Activated naive CD4-positive, alpha-beta T cell treated with anti-CD3 and anti-CD28 coated beads, Interleukin-2, amount 50 U/mL, for 72 hours (primary cell): Measurements from ENCODE around the gene KCNQ1. TPM values are rescaled to one million over a fixed set of nuclear protein-coding genes. Genes with fewer than 3 reads are reported as not detected.

Experiments used
- ATAC-seq, 2 donors: fragments of 150-1000 bp; cut with Tn5 transposase; 2 replicates each; pipeline ENCODE4 v1.10.0; 2021; ENCODE audit warnings: mild to moderate bottlenecking in 2 of 2, moderate library complexity in 2 of 2
- DNase-seq, 2 donors: peaks; one replicate each; pipeline ENCODE4 v3.0.0; 2021 to 2022; ENCODE audit warnings: low spot score in 2 of 2
- H3K27ac Mint-ChIP-seq, 2 donors: one replicate each; pipeline ENCODE4 v1.8.0; 2022; ENCODE audit warnings: mild to moderate bottlenecking in 2 of 2, mixed read lengths in 2 of 2
- H3K36me3 Mint-ChIP-seq, 2 donors: one replicate each; pipeline ENCODE4 v1.8.0; 2022; ENCODE audit warnings: mixed read lengths in 2 of 2
- H3K9me3 Mint-ChIP-seq, 2 donors: one replicate each; pipeline ENCODE4 v1.8.0; 2022; ENCODE audit warnings: mixed read lengths in 2 of 2
- total RNA-seq, 2 donors: library from RNA; stranded (reverse); gene quantifications; one replicate each; pipeline ENCODE4 v1.2.3, GENCODE V29; 2022

KCNQ1 gene
- total RNA-seq, 2 donors from 2014 or later: 12.2 to 19.3 TPM

DNA sequence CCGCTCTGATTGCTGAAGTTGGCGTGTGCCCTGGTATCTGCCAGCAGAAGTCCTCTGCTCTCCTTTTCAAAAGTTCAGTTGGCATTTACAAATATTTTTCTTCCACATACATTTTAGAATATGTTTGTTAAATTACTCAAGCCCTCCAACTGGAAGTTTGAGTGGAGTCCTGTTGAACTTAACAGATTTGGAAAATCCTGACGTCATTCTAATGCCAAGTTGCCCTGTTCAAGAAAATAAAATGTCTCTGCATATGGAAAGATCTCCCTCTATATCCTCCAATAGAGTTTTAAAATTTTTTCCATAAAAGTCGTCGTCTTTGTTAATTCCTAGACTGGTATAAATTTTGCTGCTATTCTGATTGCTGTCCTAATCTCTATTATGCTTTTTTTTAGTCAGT is 251.6 kb downstream of the KCNQ1 start:
- ATAC-seq (no peak), DNase-seq (no peak)
- Mint-ChIP-seq H3K36me3 (peaks cover 11 to 12% of the 10 kb centered on the region in 2 donors), H3K9me3 (no peaks in the 10 kb centered on the region), H3K27ac (no peak overlapping the region)

- H3K27ac Mint-ChIP-seq: no peak overlapping the region
- DNase-seq: no peak
- no peaks in the 10 kb centered on the region for H3K9me3 Mint-ChIP-seq
- ATAC-seq: no peak
- H3K36me3 Mint-ChIP-seq: peaks cover 11 to 12% of the 10 kb centered on the region in 2 donors
Measured at GRCh38 chr11:2697866-2698265, 253.1 kb downstream of the KCNQ1 start.

DNA sequence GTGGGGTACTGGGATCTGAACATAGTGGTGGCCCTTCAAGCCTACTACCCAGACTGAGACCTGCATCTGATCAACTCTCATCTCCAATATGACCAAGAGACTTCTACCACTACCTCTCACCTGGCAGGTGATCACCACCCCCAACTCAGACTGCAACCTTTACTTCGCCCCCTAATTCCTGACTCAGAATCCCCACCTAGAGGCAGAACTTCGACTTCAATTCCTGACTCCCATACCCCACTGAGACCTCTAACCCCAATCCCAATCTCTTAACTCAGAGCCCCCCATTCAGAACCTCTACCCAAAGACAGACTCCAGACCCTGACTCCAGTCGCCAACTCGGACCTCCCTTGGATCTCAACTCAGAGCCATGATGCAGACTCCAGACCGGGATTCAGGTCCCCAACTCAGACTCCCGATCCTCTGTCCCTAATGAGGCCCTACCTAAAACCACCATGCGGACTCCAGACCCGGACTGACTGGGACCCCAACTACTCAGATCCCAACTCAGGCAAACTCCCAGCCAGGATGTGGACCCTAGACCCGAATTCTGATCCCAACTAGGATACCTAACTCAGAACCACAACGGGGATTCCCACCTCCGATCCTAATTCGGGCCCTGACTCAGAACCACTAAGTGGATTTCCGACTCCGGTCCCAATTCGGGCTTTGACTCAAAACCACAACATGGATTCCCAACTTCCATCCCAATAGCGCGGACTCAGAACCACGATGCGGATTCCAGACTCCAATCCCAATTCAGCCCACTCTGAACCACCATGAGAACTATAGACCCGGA is 253.8 kb downstream of the KCNQ1 start:
- Mint-ChIP-seq H3K36me3 (peaks cover 11 to 12% of the 10 kb centered on the region in 2 donors), H3K27ac (peak overlapping the region; percentile 32 to 67), H3K9me3 (no peaks in the 10 kb centered on the region)
- peak in 1 of 2 donors; percentile 18 for DNase-seq
- ATAC-seq: no peak

DNA sequence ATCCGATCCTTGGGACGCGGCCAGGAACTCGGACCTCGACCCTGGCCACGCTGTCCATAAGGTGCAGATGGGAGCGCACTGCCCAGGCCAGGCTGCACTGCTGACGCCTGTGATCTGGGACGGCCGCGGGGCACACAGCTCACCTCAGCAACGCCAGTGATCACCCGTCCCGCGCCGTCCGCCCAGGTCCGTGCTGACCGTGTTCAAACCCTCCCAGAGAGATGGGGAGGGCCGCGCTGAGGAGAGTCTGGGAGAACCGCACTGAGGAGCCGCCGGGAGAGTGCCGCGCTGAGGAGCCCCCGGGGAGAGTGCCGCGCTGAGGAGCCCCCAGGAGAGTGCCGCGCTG is 254.3 kb downstream of the KCNQ1 start:
- no peaks in the 10 kb centered on the region for H3K9me3 Mint-ChIP-seq
- ATAC-seq (peak in 1 of 2 donors; percentile 3), DNase-seq (peak; percentile 24 to 52)
- H3K36me3 Mint-ChIP-seq: peaks cover 11 to 12% of the 10 kb centered on the region in 2 donors
- peak overlapping the region; percentile 32 to 67 for H3K27ac Mint-ChIP-seq

GRCh38 chr11:2699531-2700414 is 255.0 kb downstream of the KCNQ1 start, which contains the start of gene KCNQ1OT1:
Gene KCNQ1OT1 (minus strand): TSS chr11:2699994.
- DNase-seq (peak; percentile 81 to 91), ATAC-seq (peak; percentile 95 to 98)
- Mint-ChIP-seq H3K36me3 (peaks cover 11 to 12% of the 10 kb centered on the region in 2 donors), H3K9me3 (no peaks in the 10 kb centered on the region), H3K27ac (peak within 1 kb of the TSS; percentile 32 to 67)

DNA sequence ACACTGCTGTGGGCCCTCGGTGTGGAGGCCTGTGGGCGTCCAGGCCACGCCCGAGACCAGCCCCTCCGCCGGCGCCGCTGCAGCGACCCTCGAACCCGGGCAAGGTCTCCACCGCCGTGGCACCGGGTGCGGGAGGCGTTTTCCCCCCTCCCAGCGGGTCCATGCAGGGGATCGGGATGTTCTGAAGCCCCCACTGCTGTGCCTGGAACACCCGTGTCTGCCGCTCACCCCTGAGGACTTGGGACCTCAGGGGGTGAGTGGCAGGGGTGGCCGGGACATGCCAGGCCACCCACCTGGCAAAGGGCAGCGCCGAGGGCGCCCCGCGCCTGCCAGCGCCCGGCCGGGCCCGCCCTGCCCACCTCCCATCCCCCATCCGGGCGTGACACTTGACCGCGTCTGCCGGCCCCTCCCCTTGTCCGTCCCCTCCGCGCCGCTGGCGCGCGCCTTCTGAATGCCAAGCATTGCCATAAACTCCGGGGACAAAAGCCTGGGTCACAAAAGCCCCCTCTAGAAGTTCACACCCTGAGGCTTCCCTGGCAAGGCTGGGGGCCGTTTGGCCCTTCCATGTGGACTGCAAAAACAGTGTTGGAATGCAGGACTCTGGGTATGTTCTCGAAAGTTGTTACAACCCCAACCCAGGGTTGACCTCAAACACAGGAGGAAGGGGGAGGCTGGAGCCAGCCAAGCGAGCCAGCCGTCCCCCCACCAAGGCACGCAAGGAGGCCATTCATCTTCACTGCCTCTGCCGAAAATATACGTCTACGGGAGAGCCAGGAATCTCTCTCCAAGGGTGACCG is 255.8 kb downstream of the KCNQ1 start:
- H3K9me3 Mint-ChIP-seq: no peaks in the 10 kb centered on the region
- DNase-seq: peak; percentile 36 to 53
- ATAC-seq: peak; percentile 18 to 23
- H3K36me3 Mint-ChIP-seq: peaks cover 12% of the 10 kb centered on the region in 2 donors
- peak overlapping the region in 1 of 2 donors; percentile 66 for H3K27ac Mint-ChIP-seq

DNA sequence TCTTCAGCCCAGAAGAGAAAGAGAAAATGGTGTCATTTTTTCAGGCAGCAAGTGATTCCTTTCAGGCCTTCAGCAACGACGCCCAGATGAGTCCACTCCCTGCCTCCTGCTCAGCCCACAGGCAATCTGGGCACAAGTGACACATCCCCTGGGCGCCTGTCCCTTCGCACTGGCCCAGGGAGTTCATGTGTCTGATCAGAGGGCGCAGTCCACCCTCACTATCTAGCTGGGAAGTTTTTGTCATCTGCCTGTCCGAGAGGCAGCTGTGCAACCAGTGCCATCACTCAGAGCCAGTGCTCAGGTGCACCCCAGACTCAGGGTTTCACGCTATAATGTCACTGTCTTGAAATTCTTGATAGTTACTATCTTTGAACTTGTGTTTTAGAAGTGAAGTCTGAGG is 256.4 kb downstream of the KCNQ1 start:
- Mint-ChIP-seq H3K27ac (peak overlapping the region in 1 of 2 donors; percentile 66), H3K36me3 (peaks cover 12 to 16% of the 10 kb centered on the region in 2 donors), H3K9me3 (no peaks in the 10 kb centered on the region)
- DNase-seq (peak in 1 of 2 donors; percentile 49), ATAC-seq (no peak)

GRCh38 chr11:2701898-2702434 is 257.2 kb downstream of the KCNQ1 start:
- peaks cover 12 to 16% of the 10 kb centered on the region in 2 donors for H3K36me3 Mint-ChIP-seq
- no peaks in the 10 kb centered on the region for H3K9me3 Mint-ChIP-seq
- ATAC-seq (no peak), DNase-seq (no peak)
- H3K27ac Mint-ChIP-seq: no peak overlapping the region

DNA sequence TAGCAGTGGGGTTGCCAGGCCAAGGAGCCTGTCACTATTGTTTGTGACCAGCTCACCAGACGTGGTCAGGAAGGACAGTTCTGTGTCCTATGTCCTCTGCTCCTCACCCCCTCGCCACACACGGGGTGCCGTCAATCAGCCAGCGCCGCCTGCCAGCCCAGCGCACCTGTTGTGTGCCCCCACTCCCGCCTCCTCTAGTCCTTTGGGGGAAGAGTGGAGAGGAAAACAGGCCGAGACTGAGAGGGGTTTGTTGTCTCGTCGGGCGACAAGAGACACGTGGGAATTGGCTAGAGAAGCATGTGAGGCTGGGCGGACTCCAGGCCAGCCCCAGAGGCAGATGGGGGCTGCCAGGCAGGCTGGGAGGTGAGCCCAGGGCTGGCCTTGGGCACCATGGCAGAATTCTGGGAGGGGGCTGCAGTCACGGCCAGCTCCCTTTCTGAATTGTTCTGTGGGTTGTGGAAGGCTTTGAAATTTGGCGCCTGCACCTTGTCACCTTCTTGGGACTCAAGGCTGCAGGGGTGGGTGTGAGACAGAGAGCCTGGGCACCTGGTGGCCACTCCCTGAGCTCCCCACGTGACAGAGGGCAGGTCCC is 258.1 kb downstream of the KCNQ1 start:
- Mint-ChIP-seq H3K36me3 (peaks cover 12 to 16% of the 10 kb centered on the region in 2 donors), H3K27ac (peak overlapping the region in 1 of 2 donors; percentile 83), H3K9me3 (no peaks in the 10 kb centered on the region)
- DNase-seq (no peak), ATAC-seq (no peak)

DNA sequence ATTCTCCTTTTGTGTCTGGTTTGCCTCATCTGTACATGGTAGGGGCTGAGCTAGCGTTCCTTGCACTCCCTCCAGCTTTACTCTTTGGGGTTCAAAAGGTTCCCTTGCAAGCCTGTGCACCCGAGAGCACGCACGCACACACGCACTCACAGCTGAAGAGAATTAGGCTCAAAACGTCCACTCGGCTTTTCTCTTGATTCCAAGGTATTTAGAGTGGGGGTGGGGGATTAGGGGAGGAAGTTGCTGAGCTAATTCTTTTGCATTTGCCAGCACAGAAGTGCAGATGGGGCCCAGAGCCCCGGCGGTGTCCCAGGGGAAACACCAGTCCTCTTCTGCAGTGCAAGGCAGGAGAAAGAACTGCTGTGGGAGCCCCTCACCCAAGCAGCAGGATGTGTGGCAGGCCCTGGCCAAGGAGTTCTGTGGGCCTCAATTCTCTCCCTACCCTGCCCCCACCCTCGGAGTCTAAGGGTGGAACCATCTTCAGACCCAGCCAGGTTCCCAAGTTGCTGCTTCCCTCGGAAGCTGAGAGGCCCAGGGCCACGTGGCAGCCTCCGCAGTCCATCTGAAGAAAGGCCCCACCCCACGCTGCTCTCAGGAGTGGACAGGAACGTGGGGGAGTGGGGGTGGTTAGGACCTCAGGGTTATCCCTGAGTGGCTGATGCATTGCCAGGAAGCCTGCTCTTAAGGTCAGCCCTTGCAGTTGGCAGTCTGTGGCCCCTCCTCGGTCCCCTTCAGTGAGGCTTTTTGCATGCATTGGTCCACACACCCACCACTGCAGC is 258.7 kb downstream of the KCNQ1 start:
- Mint-ChIP-seq H3K9me3 (no peaks in the 10 kb centered on the region), H3K27ac (no peak overlapping the region), H3K36me3 (peaks cover 7 to 12% of the 10 kb centered on the region in 2 donors)
- ATAC-seq (no peak), DNase-seq (no peak)

DNA sequence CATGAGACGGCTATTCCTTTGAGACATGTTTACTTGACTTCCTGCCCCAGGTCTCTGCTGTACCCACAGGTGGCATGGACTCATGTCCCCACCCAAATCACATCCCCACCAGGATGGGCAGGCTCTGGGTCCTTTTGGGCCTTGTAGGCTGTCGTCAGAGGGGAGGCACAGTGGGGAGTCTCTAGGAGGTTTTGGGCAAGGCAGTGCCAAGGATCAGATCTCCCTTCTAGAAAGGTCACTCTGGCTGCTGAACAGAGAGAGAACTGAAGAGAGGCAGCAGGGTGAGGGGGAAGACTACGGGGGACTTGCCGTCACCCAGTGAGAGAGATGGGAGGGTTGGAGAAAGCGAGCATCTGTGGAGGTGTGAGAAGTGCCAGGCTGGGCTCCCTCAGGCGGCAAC is 259.5 kb downstream of the KCNQ1 start:
- ATAC-seq: no peak
- no peak for DNase-seq
- Mint-ChIP-seq H3K9me3 (peaks cover 0 to under 1% of the 10 kb centered on the region in 2 donors), H3K36me3 (peaks cover 0 to 5% of the 10 kb centered on the region in 2 donors), H3K27ac (no peak overlapping the region)

GRCh38 chr11:2704896-2705606 is 260.2 kb downstream of the KCNQ1 start:
- ATAC-seq (no peak), DNase-seq (no peak)
- Mint-ChIP-seq H3K9me3 (peaks cover 0 to 5% of the 10 kb centered on the region in 2 donors), H3K27ac (no peak overlapping the region), H3K36me3 (peaks cover 0 to 5% of the 10 kb centered on the region in 2 donors)

GRCh38 chr11:2706321-2706720 is 261.5 kb downstream of the KCNQ1 start:
- ATAC-seq: no peak
- Mint-ChIP-seq H3K27ac (no peak overlapping the region), H3K36me3 (peaks cover 0 to 5% of the 10 kb centered on the region in 2 donors), H3K9me3 (peaks cover 0 to 5% of the 10 kb centered on the region in 2 donors)
- no peak for DNase-seq

GRCh38 chr11:2707736-2708135 is 262.9 kb downstream of the KCNQ1 start:
- Mint-ChIP-seq H3K27ac (no peak overlapping the region), H3K9me3 (peaks cover 0 to 5% of the 10 kb centered on the region in 2 donors), H3K36me3 (peaks cover 0 to 5% of the 10 kb centered on the region in 2 donors)
- DNase-seq: no peak
- no peak for ATAC-seq

DNA sequence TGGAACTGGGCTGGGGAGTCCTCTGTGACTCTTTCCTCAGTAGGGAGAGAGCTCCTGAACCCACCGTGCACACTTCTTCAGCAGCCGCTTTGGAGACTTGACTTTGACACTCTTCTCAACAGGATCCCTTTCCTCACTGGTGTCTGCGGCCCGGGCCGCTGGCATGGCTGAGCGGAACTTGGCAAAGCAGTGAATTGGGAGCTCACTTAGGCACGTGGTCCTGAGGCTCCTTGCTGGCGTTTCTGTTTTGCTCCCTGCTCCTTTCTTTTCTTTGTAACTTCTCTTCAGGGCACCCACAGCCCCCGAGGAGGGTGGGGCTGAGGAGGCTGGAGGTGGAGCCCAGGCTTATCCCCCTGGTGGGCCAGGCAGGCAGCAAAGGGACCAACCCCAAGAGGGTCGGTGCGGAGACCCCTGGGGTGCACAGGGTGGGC is 263.4 kb downstream of the KCNQ1 start:
- Mint-ChIP-seq H3K9me3 (peaks cover 0 to 5% of the 10 kb centered on the region in 2 donors), H3K27ac (no peak overlapping the region), H3K36me3 (peaks cover 0 to 5% of the 10 kb centered on the region in 2 donors)
- ATAC-seq: no peak
- DNase-seq: no peak
